HG03060 (cell line): ENCODE data around the gene ITIH3.
A peak's percentile ranks its signal among the peaks of the same experiment; 100 is the strongest.

Source experiments
- ATAC-seq: cut with Tn5 transposase; IDR thresholded peaks from one replicate; pipeline ENCODE4 v1.9.1; 2021; ENCODE audit warnings: low read depth, moderate number of reproducible peaks; ENCODE audit not compliant: unreplicated experiment

ITIH3 gene

GRCh38 chr3:52779011-52779836 lies 15.4 kb upstream of the ITIH3 start:
- peak; percentile 67 for ATAC-seq

- no peak for ATAC-seq
These were observed 14.6 kb upstream of the ITIH3 start for GRCh38 chr3:52779837-52780585.

- no peak for ATAC-seq
These were observed 12.9 kb upstream of the ITIH3 start for GRCh38 chr3:52781741-52782140.

- no peak for ATAC-seq
These were observed 12.0 kb upstream of the ITIH3 start for GRCh38 chr3:52782412-52783210.

GRCh38 chr3:52783211-52783555 lies 11.4 kb upstream of the ITIH3 start:
- ATAC-seq = no peak

- ATAC-seq = no peak
These were observed 10.5 kb upstream of the ITIH3 start for GRCh38 chr3:52784021-52784621.

- no peak for ATAC-seq
These were observed 9.5 kb upstream of the ITIH3 start for GRCh38 chr3:52784931-52785590.

- ATAC-seq = no peak
These were observed 8.0 kb upstream of the ITIH3 start for GRCh38 chr3:52786330-52787215.

GRCh38 chr3:52787246-52787645 lies 7.3 kb upstream of the ITIH3 start:
- ATAC-seq = no peak

GRCh38 chr3:52787672-52788625 lies 6.6 kb upstream of the ITIH3 start:
- ATAC-seq = no peak

GRCh38 chr3:52788890-52789745 lies 5.5 kb upstream of the ITIH3 start:
- no peak for ATAC-seq

- ATAC-seq = no peak
These were observed 4.9 kb upstream of the ITIH3 start for GRCh38 chr3:52789746-52790040.

GRCh38 chr3:52790337-52790736 lies 4.3 kb upstream of the ITIH3 start:
- no peak for ATAC-seq

- ATAC-seq = no peak
These were observed 3.9 kb upstream of the ITIH3 start for GRCh38 chr3:52790741-52791140.

- no peak for ATAC-seq
These were observed 3.2 kb upstream of the ITIH3 start for GRCh38 chr3:52791366-52791765.

- ATAC-seq = no peak
These were observed 2.7 kb upstream of the ITIH3 start for GRCh38 chr3:52791928-52792327.

GRCh38 chr3:52792413-52792812 lies 2.2 kb upstream of the ITIH3 start:
- no peak for ATAC-seq
